Renal cortical epithelial cell (primary cell): Measurements from ENCODE around the gene FAM193B. TPM values are rescaled to one million over a fixed set of nuclear protein-coding genes. Genes with fewer than 3 reads are reported as not detected.

Experiments
- DNase-seq: peaks from one replicate; pipeline ENCODE4 v3.0.0-alpha.2; 2011; ENCODE audit warnings: low read depth
- total RNA-seq: library from RNA; depleted of rRNA; stranded (reverse); fragments of >200 nt; gene quantifications from 2 replicates; pipeline ENCODE4 v1.2.3, GENCODE V29; 2014

The FAM193B gene
- total RNA-seq, 1 donor from 2014 or later, result 25.4 TPM

- DNase-seq, result no peak
Measured at GRCh38 chr5:177515580-177515979, 38.8 kb downstream of the FAM193B start.

- DNase-seq, result no peak
Measured at GRCh38 chr5:177514541-177514940, 39.8 kb downstream of the FAM193B start.

- DNase-seq, result no peak
Measured at GRCh38 chr5:177513500-177513899, 40.9 kb downstream of the FAM193B start.

- no peak for DNase-seq
Measured at GRCh38 chr5:177512736-177513380, 41.5 kb downstream of the FAM193B start.

- DNase-seq, result no peak
Measured at GRCh38 chr5:177511796-177512675, 42.3 kb downstream of the FAM193B start.

- DNase-seq, result no peak
Measured at GRCh38 chr5:177511181-177511580, 43.2 kb downstream of the FAM193B start.

GRCh38 chr5:177510567-177511053 is 43.8 kb downstream of the FAM193B start:
- DNase-seq, result no peak

GRCh38 chr5:177509991-177510566 is 44.3 kb downstream of the FAM193B start:
- no peak for DNase-seq

GRCh38 chr5:177509381-177509951 is 44.9 kb downstream of the FAM193B start, which contains the start of gene DOK3:
TSS of gene DOK3 (minus strand) at chr5:177509826. CDS start at chr5:177509540, 286 bp downstream.
- DNase-seq, result no peak

GRCh38 chr5:177508837-177509236 is 45.5 kb downstream of the FAM193B start:
- DNase-seq, result no peak

GRCh38 chr5:177508221-177508611 is 46.1 kb downstream of the FAM193B start:
- DNase-seq, result no peak

GRCh38 chr5:177507596-177508220 is 46.7 kb downstream of the FAM193B start:
- no peak for DNase-seq

GRCh38 chr5:177507165-177507564 is 47.2 kb downstream of the FAM193B start:
- no peak for DNase-seq

GRCh38 chr5:177505075-177505474 is 49.3 kb downstream of the FAM193B start:
- DNase-seq, result no peak

- DNase-seq, result no peak
Measured at GRCh38 chr5:177504086-177505056, 50.0 kb downstream of the FAM193B start.

GRCh38 chr5:177503351-177504085 is 50.8 kb downstream of the FAM193B start:
- no peak for DNase-seq

- no peak for DNase-seq
Measured at GRCh38 chr5:177502886-177503285, 51.5 kb downstream of the FAM193B start.

GRCh38 chr5:177501874-177502678 is 52.3 kb downstream of the FAM193B start:
- no peak for DNase-seq
